Smooth muscle cell (in vitro differentiated cells): ENCODE results near the gene IGSF9B. TPM values are rescaled to one million over a fixed set of nuclear protein-coding genes. Genes with fewer than 3 reads are reported as not detected.

Source experiments
- DNase-seq: peaks from one replicate; lab custom pipeline; 2025; ENCODE audit not compliant: unreplicated experiment; lab: John Stamatoyannopoulos, UW
- H2AFZ ChIP-seq: fragments of 200-600 bp; sonication (generic); 2 replicates; pipeline ENCODE4 v1.6.0; 2016; ENCODE audit warnings: antibody characterized with exemption, low read depth, mild to moderate bottlenecking
- H3F3A ChIP-seq: fragments of 200-600 bp; sonication (generic); 2 replicates; pipeline ENCODE4 v1.6.0; 2017; ENCODE audit warnings: antibody characterized with exemption, low read depth
- H3K27ac ChIP-seq: fragments of 200-600 bp; sonication (generic); 2 replicates; pipeline ENCODE4 v1.5.1; 2016; ENCODE audit warnings: low read depth, mild to moderate bottlenecking
- H3K27me3 ChIP-seq: fragments of 200-600 bp; sonication (generic); 2 replicates; pipeline ENCODE4 v1.6.1; 2016; ENCODE audit warnings: low read depth, mild to moderate bottlenecking
- H3K36me3 ChIP-seq: fragments of 200-600 bp; sonication (generic); 2 replicates; pipeline ENCODE4 v1.5.1; 2016; ENCODE audit warnings: low read depth
- H3K4me1 ChIP-seq: fragments of 200-600 bp; sonication (generic); 2 replicates; pipeline ENCODE4 v1.5.1; 2016; ENCODE audit warnings: low read depth
- H3K4me2 ChIP-seq: fragments of 200-600 bp; sonication (generic); 2 replicates; pipeline ENCODE4 v1.6.0; 2016; ENCODE audit warnings: mild to moderate bottlenecking
- H3K4me3 ChIP-seq: fragments of 200-600 bp; sonication (generic); 2 replicates; pipeline ENCODE4 v1.5.1; 2016; ENCODE audit warnings: mild to moderate bottlenecking
- H3K79me2 ChIP-seq: fragments of 200-600 bp; sonication (generic); 2 replicates; pipeline ENCODE4 v1.6.0; 2016; ENCODE audit warnings: low read depth, mild to moderate bottlenecking
- H3K9ac ChIP-seq: fragments of 200-600 bp; sonication (generic); 2 replicates; pipeline ENCODE4 v1.6.0; 2016; ENCODE audit warnings: low read depth
- H3K9me3 ChIP-seq: fragments of 200-600 bp; sonication (generic); replicated peaks from 2 replicates; pipeline ENCODE4 v1.5.1; 2016; ENCODE audit warnings: low read depth
- H4K20me1 ChIP-seq: fragments of 200-600 bp; sonication (generic); 2 replicates; pipeline ENCODE4 v1.6.0; 2016; ENCODE audit warnings: low read depth
- CTCF ChIP-seq: fragments of 200-600 bp; sonication (generic); IDR thresholded peaks from 2 replicates; pipeline ENCODE4 v1.5.1; 2017; ENCODE audit warnings: borderline replicate concordance, mild to moderate bottlenecking, antibody characterized with exemption; ENCODE audit not compliant: insufficient read depth, poor library complexity, severe bottlenecking
- WGBS: methylation state at CpG from one replicate; pipeline ENCODE4 v1.1.7; 2016; ENCODE audit warnings: low lambda C conversion rate; 5-methylcytosine and 5-hydroxymethylcytosine counted together
- polyA plus RNA-seq: library from polyadenylated mRNA; unstranded; fragments of >200 nt; fragmentation: Nextera tagmentation; extraction: Ambion mirVana; gene quantifications from 2 replicates; pipeline ENCODE4 v1.2.1, GENCODE V29; 2016
- total RNA-seq: library from RNA; depleted of rRNA; stranded (reverse); fragments of >200 nt; gene quantifications from 2 replicates; pipeline ENCODE4 v1.2.3, GENCODE V29; 2014

The IGSF9B gene
- total and polyA plus RNA-seq, 2 experiments from 2014 or later: 0.82 to 1.7 TPM

- Histone ChIP-seq H3K27ac (no peak overlapping the region), H3K27me3 (no peaks in the 10 kb centered on the region), H3K4me3 (no peak overlapping the region), H3K9me3 (no peaks in the 10 kb centered on the region), H3K4me2 (no peak overlapping the region), H3K36me3 (no peaks in the 10 kb centered on the region), H3K79me2 (no peaks in the 10 kb centered on the region), H3K4me1 (no peaks in the 10 kb centered on the region), H3K9ac (no peak overlapping the region), H2AFZ (no peak overlapping the region), H4K20me1 (no peaks in the 10 kb centered on the region), H3F3A (no peaks in the 10 kb centered on the region)
- no peak for DNase-seq
- no peak for TF ChIP-seq CTCF
- 89% methylated on average over 10 of the region's 10 CpGs for WGBS
Measured at GRCh38 chr11:133996671-133997070, 39.9 kb upstream of the IGSF9B start.

GRCh38 chr11:133995066-133995465 is 38.3 kb upstream of the IGSF9B start:
- Histone ChIP-seq H3K27ac (no peak overlapping the region), H2AFZ (no peak overlapping the region), H3K9me3 (no peaks in the 10 kb centered on the region), H3K4me3 (no peak overlapping the region), H3K36me3 (no peaks in the 10 kb centered on the region), H4K20me1 (no peaks in the 10 kb centered on the region), H3F3A (no peaks in the 10 kb centered on the region), H3K79me2 (no peaks in the 10 kb centered on the region), H3K9ac (no peak overlapping the region), H3K4me2 (no peak overlapping the region), H3K27me3 (no peaks in the 10 kb centered on the region), H3K4me1 (no peaks in the 10 kb centered on the region)
- WGBS: 96% methylated on average over 8 of the region's 8 CpGs
- TF ChIP-seq CTCF: no peak
- DNase-seq: no peak

- 95% methylated on average over 13 of the region's 13 CpGs for WGBS
- Histone ChIP-seq H3K4me3 (no peak overlapping the region), H3K9me3 (no peaks in the 10 kb centered on the region), H3K9ac (no peak overlapping the region), H2AFZ (no peak overlapping the region), H3K4me1 (no peaks in the 10 kb centered on the region), H3K27me3 (no peaks in the 10 kb centered on the region), H3K79me2 (no peaks in the 10 kb centered on the region), H4K20me1 (no peaks in the 10 kb centered on the region), H3K27ac (no peak overlapping the region), H3K36me3 (no peaks in the 10 kb centered on the region), H3K4me2 (no peak overlapping the region), H3F3A (no peaks in the 10 kb centered on the region)
- no peak for TF ChIP-seq CTCF
- no peak for DNase-seq
Measured at GRCh38 chr11:133993921-133994320, 37.2 kb upstream of the IGSF9B start.

- no peak overlapping the region for H3K4me2 ChIP-seq
- H3K4me3 ChIP-seq: no peak overlapping the region
- 85% methylated on average over 7 of the region's 7 CpGs for WGBS
- no peak overlapping the region for H3K27ac ChIP-seq
- H2AFZ ChIP-seq: no peak overlapping the region
- DNase-seq: no peak
- H3K36me3 ChIP-seq: no peaks in the 10 kb centered on the region
- no peaks in the 10 kb centered on the region for H3K27me3 ChIP-seq
- H3K4me1 ChIP-seq: no peaks in the 10 kb centered on the region
- no peaks in the 10 kb centered on the region for H3K9me3 ChIP-seq
- TF ChIP-seq CTCF: no peak
- no peaks in the 10 kb centered on the region for H3F3A ChIP-seq
- no peaks in the 10 kb centered on the region for H3K79me2 ChIP-seq
- no peaks in the 10 kb centered on the region for H4K20me1 ChIP-seq
- H3K9ac ChIP-seq: no peak overlapping the region
Measured at GRCh38 chr11:133993107-133993506, 36.3 kb upstream of the IGSF9B start.
